ENCODE results near the gene CPT2.

The CPT2 gene

GRCh38 chr1:53196485-53197290 is at the start of gene CPT2:
TSS of gene CPT2 (plus strand) at chr1:53196824. CDS start at chr1:53196944, 120 bp downstream.
- DNase-seq, result no peak

- no peak for DNase-seq
Observed at GRCh38 chr1:53147174-53147573, 49.5 kb upstream of the CPT2 start.

GRCh38 chr1:53148123-53148522 is 48.5 kb upstream of the CPT2 start:
- no peak for DNase-seq

- no peak for DNase-seq
Observed at GRCh38 chr1:53153752-53154151, 42.9 kb upstream of the CPT2 start.

- no peak for DNase-seq
Observed at GRCh38 chr1:53154859-53155438, 41.7 kb upstream of the CPT2 start.

GRCh38 chr1:53155534-53155933 is 41.1 kb upstream of the CPT2 start:
- DNase-seq, result no peak

DNA sequence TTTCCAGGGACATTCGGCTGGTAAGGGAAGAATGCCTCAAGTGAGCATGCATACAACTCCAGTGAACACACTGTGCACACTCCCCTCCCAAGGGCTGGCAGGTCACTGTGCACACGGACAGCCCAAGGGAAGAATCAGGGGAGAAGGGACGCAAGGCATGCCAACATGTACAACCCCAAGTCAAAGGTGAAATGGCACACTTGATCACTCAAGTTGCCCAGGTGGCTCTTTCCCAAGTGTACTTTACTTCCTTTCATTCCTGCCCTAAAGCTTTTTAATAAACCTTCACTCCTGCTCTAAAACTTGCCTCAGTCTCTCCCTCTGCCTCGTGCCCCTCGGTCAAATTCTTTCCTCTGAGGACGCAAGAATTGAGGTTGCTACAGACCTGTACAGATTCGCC is 40.7 kb upstream of the CPT2 start:
- DNase-seq, result no peak

DNA sequence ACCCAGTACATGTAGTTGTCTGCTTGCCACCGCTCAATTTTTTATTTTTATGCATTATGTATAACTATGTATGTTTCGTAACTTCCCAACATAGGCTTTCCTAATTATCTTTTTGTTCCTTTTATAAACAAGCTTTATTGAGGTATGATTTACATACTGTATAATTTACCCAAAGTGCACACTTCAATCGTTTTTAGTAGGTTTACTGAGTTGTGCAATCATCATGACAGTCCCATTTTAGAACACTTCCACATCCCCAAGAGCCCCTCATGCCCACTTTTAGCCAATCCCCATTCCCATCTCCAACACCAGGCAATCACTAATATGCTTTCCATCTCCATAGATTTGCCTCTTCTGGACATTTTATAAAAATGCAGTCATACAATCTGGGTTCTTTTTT is 39.8 kb upstream of the CPT2 start:
- DNase-seq, result no peak

GRCh38 chr1:53158900-53159299 is 37.7 kb upstream of the CPT2 start:
- no peak for DNase-seq

DNA sequence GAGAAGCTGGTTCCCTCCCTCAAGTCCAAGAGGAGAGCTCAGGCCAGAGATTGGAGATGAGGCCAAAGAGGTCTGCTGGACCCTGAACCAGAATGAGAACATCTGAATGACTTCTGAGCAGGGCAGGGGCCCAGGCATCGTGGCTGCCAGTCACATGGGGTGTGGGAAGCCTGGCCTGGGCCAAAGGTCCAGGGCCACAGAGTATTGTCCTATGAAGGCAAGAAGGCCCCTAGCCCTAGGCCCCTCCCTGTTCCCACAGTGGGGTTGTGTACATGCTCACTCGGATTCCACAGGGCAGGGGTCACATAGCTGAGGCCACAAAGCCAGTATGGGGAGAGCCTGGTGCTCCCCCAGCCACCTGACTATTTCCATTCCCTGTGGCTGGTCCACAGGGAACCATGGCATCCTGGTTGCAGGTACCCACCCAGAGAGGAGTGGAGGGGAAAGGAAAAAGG is 35.7 kb upstream of the CPT2 start:
- DNase-seq, result no peak

DNA sequence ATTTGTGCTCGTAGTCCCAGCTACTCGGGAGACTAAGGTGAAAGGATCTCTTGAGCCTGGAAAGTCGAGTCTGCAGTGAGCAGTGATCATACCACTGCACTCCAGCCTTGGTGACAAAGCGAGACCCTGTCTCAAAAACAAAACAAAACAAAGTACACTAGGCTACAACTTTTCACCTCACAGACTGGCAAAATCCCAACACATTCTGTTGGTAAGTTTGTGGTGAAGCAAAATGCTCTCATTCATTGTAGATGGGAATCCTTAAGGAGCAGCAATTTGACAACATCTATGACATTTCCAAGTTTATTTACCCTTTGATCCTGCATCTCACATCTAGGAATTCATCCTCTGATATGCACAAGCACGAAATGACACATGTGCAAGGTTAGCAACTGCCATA is 34.0 kb upstream of the CPT2 start:
- no peak for DNase-seq

GRCh38 chr1:53163291-53163768 is 33.3 kb upstream of the CPT2 start:
- no peak for DNase-seq

DNA sequence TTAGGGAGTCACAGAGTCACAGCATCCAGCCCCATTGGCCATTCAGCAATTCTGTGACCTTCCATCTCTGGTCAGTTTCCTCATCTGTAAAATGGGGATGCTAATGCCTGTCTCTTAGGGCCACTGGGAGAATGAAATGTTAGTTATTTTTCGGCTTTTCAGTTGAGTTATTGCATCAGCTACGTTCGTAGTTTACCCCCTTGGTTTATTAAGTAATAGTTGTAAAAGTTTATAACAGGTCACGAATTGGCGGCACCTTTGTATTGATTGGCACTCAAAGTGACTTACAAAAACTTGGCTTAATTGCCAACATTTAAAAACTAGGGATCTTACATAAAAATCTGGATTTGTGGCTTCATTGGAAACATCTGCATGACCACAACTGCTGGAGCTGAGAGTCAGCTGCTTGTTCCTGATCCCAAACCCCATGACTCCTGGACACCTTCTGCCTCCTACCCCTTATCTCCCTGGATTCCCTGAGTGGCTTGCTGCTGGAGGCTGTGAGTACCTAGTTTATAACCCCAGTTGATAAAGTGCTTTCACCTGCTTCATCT is 31.1 kb upstream of the CPT2 start:
- no peak for DNase-seq

GRCh38 chr1:53166366-53166765 is 30.3 kb upstream of the CPT2 start:
- DNase-seq, result no peak

DNA sequence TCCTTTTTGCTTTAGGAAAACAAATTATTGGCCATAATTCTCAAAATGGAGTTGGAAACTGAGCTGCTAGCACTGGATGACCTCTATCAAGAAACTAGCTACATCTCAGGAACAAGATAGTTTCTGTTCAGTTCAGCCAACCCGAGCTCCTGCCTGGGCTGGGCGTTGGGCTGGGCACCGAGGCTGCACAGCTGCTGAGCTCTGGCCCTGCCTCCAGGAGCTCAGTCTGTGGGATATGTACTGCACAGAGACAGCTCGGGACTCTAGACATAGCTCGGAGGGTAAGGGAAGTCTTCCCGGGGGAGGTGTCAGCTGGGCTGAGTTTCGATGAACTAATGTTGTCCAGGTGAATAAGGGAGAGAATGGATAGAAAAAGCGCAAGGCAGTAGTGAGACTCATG is 29.7 kb upstream of the CPT2 start:
- DNase-seq, result no peak

DNA sequence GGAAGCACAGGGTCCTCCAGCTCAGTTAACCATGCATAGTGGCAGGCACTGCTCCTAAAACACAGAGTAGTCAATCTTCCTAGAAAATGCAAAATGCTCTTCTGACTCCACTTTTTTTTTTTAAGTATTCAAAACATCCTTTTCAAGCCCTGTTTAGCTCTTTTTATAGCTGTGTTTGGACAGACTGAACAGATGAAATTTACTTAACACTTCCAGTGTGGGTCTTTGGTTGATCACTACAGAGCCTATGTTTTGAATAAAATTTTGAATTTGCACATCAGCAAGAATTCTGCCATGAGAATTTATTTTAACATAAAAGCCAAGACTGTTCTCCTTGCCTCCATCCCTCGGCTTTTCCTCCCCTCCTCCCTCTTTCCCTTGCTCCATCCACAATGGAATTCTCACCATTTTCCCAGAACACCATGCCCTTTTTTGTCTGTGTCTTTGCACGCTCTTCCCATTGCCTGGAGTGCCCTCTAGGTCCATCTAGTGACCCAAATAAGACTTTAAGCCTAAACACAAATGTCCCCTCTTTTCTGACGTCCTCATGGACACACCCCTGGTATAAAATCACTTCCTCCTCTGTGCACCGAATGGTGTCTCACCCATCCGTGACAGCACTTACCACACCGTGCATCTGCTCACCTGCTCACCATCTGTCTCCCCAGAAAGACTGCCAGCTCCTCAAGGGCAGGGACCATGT is 24.0 kb upstream of the CPT2 start:
- no peak for DNase-seq

DNA sequence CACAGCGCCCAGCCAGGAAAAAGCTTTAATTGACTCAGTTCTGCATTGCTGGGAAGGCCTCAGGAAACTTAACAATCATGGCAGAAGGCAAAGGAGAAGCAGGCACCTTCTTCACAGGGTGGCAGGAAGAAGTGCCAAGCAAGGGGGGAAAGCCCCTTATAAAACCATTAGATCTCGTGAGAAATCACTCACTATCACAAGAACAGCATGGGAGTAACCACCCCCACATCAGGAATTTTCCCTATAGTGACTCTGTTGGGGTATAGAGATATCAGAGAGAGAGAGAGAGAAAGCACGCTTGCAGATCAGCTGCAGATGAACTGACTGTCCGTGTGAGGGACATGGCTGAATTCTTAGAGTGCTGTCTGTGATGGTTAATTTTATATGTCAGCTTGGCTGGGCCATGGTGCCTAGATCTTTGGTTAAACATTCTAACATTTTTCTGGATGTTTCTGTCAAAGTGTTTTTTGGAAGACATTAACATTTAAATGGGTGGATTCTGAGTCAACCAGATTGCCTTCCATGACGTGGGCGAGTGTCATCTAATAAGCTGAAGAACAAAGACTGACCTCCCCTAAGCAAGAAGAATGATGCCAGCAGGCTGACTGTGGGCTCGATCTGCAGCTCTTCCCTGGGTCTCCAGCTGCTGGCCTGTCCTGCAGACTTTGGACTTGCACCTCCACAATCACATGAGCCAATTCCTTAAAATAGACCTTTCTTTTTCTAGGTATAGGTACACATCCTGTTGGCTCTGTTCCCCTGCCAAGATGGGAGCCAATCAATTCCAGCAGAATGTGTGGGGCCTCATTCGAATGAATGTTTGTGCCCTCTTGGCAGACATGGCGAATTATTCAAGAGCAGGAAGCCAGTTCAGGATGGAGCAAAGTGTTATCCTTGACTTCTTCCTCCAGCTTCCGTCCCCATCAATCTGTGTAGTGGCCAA is 21.4 kb upstream of the CPT2 start:
- DNase-seq, result no peak

GRCh38 chr1:53176452-53177208 is 20.0 kb upstream of the CPT2 start:
- DNase-seq, result no peak

DNA sequence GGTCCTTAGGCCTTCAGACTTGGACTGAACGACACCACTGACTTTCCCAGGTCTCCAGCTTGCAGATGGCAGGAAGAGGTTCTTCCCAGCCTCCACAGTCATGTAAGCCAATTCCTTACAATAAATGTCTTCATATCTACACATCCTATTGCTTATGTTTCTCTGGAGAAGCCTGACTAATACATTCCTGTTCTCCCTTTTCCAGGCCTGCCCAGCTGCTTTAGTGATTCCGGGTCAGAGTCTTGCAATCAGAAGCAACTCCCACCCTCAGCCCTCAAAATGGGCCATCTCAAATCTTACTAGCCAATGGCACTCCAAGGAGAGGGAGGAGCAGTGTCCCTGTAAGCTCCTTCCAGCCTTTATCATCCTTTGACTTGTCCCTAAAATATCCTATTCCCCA is 16.4 kb upstream of the CPT2 start:
- no peak for DNase-seq

- no peak for DNase-seq
Observed at GRCh38 chr1:53180951-53181350, 15.7 kb upstream of the CPT2 start.

DNA sequence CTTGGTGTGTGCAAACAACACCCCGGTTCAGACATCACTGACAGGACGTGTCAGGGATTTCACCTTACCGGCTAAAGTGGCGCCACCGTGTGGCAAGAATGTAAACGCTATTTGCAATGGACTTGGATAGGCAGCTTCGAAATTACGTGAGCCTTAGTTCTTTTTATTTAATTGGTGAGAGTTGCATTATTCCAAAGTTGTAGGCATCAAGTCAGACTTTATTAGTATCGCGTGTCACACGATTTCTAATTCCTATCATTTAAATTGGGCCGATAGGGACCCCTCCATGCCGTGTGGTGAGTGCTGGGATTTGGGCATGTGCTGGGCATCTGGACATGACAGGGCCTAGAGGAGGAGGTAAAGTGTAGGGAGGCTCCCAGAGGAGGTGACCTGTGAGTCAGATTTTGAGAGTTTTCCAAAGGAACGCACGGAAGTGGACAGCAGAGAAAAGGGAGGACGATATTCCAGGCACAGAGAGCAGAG is 14.5 kb upstream of the CPT2 start:
- no peak for DNase-seq

DNA sequence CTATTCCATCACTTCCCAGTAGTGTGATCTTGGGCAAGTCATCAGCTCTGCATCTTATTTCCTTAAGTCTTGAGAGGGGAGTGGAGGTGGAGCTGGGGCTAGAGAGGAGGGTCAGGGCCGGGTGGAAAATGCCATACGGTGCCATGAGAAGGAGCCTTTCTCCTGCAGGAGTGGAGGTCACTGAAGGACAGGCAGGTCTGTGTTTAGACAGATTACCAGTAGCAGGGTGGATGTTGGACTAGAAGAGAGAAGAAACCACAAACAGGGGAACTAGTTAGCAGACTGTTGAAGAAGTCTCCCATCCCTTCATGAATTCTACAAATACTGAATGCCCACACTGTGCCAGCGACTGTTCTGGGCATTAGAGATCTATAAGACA is 13.9 kb upstream of the CPT2 start:
- no peak for DNase-seq

Measured in cortex of kidney (tissue), 1 donor.